Left ventricle myocardium superior (tissue), 1 donor: ENCODE data around the gene NUP93. TPM values are rescaled to one million over a fixed set of nuclear protein-coding genes. Genes with fewer than 3 reads are reported as not detected.
"Not testable (repeated sequence)": the region's sequence is repeated elsewhere in the genome, so short reads cannot be mapped to it uniquely, and the experiment has no call there.

Experiments
- ATAC-seq: fragments of 200-7000 bp; cut with Tn5 transposase; one replicate; pipeline ENCODE4 v1.9.1; 2020; ENCODE audit warnings: mild to moderate bottlenecking, moderate library complexity
- DNase-seq: peaks from one replicate; pipeline ENCODE4 v3.0.0-alpha.2; 2020
- intact Hi-C: fragments of 100-400 bp; cut with micrococcal nuclease; formaldehyde crosslinking; loops from one replicate; pipeline ENCODE4 v1.11.0; 2022
- total RNA-seq: library from RNA; stranded (reverse); fragmentation: NEBNext Ultra II Directional; extraction: Animal tissue kit (Norgen Biotek cat#: 25700); gene quantifications from one replicate; pipeline ENCODE4 v1.2.1, GENCODE V29; 2021
- donor health status: DM: no; HTN: yes; CAD: no; lungs with severe emphysema.

NUP93 gene
- total RNA-seq, 1 donor from 2014 or later: 26.2 TPM

GRCh38 chr16:56767024-56767423 is 37.1 kb downstream of the NUP93 start:
- intact Hi-C loops: no loop called here
- no peak for DNase-seq
- ATAC-seq: peak; percentile 15

- intact Hi-C loops: no loop called here
- no peak for DNase-seq
- ATAC-seq: no peak
These were observed 39.7 kb downstream of the NUP93 start for GRCh38 chr16:56769677-56770076.

- no peak for ATAC-seq
- no peak for DNase-seq
- intact Hi-C loops: no loop called here
These were observed 41.8 kb downstream of the NUP93 start for GRCh38 chr16:56771558-56772279.

GRCh38 chr16:56773532-56773931 is 43.6 kb downstream of the NUP93 start:
- ATAC-seq: no peak
- intact Hi-C loops: no loop called here
- no peak for DNase-seq

GRCh38 chr16:56774016-56774680 is 44.2 kb downstream of the NUP93 start:
- intact Hi-C loops: no loop called here
- DNase-seq: no peak
- ATAC-seq: no peak

- intact Hi-C loops: no loop called here
- DNase-seq (no peak), ATAC-seq (no peak)
These were observed 45.2 kb downstream of the NUP93 start for GRCh38 chr16:56775162-56775561.

GRCh38 chr16:56776562-56776961 is 46.6 kb downstream of the NUP93 start:
- intact Hi-C loops: no loop called here
- DNase-seq (peak; percentile 48), ATAC-seq (no peak)

- ATAC-seq (no peak), DNase-seq (no peak)
- intact Hi-C loops: no loop called here
These were observed 47.1 kb downstream of the NUP93 start for GRCh38 chr16:56777001-56777400.

- ATAC-seq (no peak), DNase-seq (no peak)
- intact Hi-C loops: no loop called here
These were observed 47.6 kb downstream of the NUP93 start for GRCh38 chr16:56777482-56777881.

- ATAC-seq: no peak
- DNase-seq: no peak
- intact Hi-C loops: no loop called here
These were observed 50.0 kb downstream of the NUP93 start for GRCh38 chr16:56779906-56780305.

GRCh38 chr16:56780646-56781045 is 50.7 kb downstream of the NUP93 start:
- DNase-seq (no peak), ATAC-seq (no peak)
- intact Hi-C loops: no loop called here

GRCh38 chr16:56781528-56781961 is 51.6 kb downstream of the NUP93 start:
- intact Hi-C loops: no loop called here
- DNase-seq (no peak), ATAC-seq (no peak)

- no peak for ATAC-seq
- intact Hi-C loops: no loop called here
These were observed 53.4 kb downstream of the NUP93 start for GRCh38 chr16:56783344-56783743.

GRCh38 chr16:56785317-56785716 is 55.4 kb downstream of the NUP93 start:
- ATAC-seq (no peak), DNase-seq (no peak)
- intact Hi-C loops: no loop called here

More at GRCh38 chr16:56783344-56783743, 53.4 kb downstream of the NUP93 start:
- no peak for DNase-seq

- DNase-seq (no peak), ATAC-seq (no peak)
- intact Hi-C loops: no loop called here
These were observed 57.2 kb downstream of the NUP93 start for GRCh38 chr16:56787167-56787566.

- intact Hi-C loops: no loop called here
- no peak for ATAC-seq
- DNase-seq: no peak
These were observed 58.5 kb downstream of the NUP93 start for GRCh38 chr16:56788435-56788834.

GRCh38 chr16:56789360-56789759 is 59.4 kb downstream of the NUP93 start:
- intact Hi-C loops: no loop called here
- DNase-seq (peak; percentile 42), ATAC-seq (peak; percentile 71)

GRCh38 chr16:56792967-56793366 is 63.0 kb downstream of the NUP93 start:
- ATAC-seq: no peak
- intact Hi-C loops: no loop called here

GRCh38 chr16:56793492-56793891 is 63.6 kb downstream of the NUP93 start:
- ATAC-seq (no peak), DNase-seq (no peak)
- intact Hi-C loops: no loop called here

More at GRCh38 chr16:56792967-56793366, 63.0 kb downstream of the NUP93 start:
- DNase-seq: no peak

- ATAC-seq: no peak
- intact Hi-C loops: no loop called here
- DNase-seq: no peak
These were observed 65.1 kb downstream of the NUP93 start for GRCh38 chr16:56795011-56795410.

- ATAC-seq, DNase-seq, intact Hi-C loops: not testable (repeated sequence)
These were observed 67.1 kb downstream of the NUP93 start for GRCh38 chr16:56797038-56797437.
